SK-N-SH (cell line): ENCODE data around the gene STAC. TPM values are rescaled to one million over a fixed set of nuclear protein-coding genes. Genes with fewer than 3 reads are reported as not detected.

ENCODE experiments used
- CTCF ChIA-PET: fragments of 300-600, 350-600 bp; formaldehyde crosslinking; extraction: SDS; loops from one replicate; lab custom pipeline; 2021; lab: Yijun Ruan, JAX
- POLR2A ChIA-PET: fragments of 350-600 bp; sonication (Branson Sonifier 250); formaldehyde crosslinking; extraction: SDS; loops from one replicate; lab custom pipeline; 2020; ENCODE audit warnings: antibody characterized with exemption, inconsistent platforms; lab: Yijun Ruan, JAX
- DNase-seq: peaks from one replicate; pipeline ENCODE4 v3.0.0; 2012
- H2AFZ ChIP-seq: fragments of 200-600 bp; sonication (generic); 2 replicates; pipeline ENCODE4 v1.8.1; 2016; ENCODE audit warnings: antibody characterized with exemption, mild to moderate bottlenecking, low read depth
- H3F3A ChIP-seq: fragments of 200-600 bp; sonication (generic); replicated peaks from 2 replicates; pipeline ENCODE3; 2016; ENCODE audit warnings: antibody characterized with exemption, mild to moderate bottlenecking; ENCODE audit not compliant: insufficient read depth
- H3K27ac ChIP-seq, 2 experiments: fragments of 200-500 bp in 1 of 2; fragments of 200-600 bp in 1 of 2; sonication (Bioruptor generic) in 1 of 2; sonication (generic), shearing (Covaris generic) in 1 of 2; 2 replicates each; pipeline versions ENCODE4 v1.5.1 to v1.6.1; 2014 to 2016; ENCODE audit warnings: low read depth in 2 of 2, inconsistent platforms in 1 of 2, low read length in 1 of 2, mild to moderate bottlenecking in 1 of 2, mixed read lengths in 1 of 2
- H3K27me3 ChIP-seq: fragments of 200-600 bp; sonication (generic), shearing (Covaris generic); 2 replicates; pipeline ENCODE4 v1.6.1; 2016; ENCODE audit warnings: mixed run types; ENCODE audit not compliant: insufficient read depth
- H3K36me3 ChIP-seq, 2 experiments: fragments of 200-500 bp in 1 of 2; fragments of 200-600 bp in 1 of 2; sonication (Bioruptor generic) in 1 of 2; sonication (generic) in 1 of 2; replicated peaks in 1 of 2; 2 replicates each; pipeline versions ENCODE3 to v1.5.1; 2014 to 2016; ENCODE audit warnings: low read length in 1 of 2, mild to moderate bottlenecking in 1 of 2; ENCODE audit not compliant: insufficient read depth in 2 of 2, control insufficient read depth in 1 of 2
- H3K4me1 ChIP-seq, 2 experiments: fragments of 200-500 bp in 1 of 2; fragments of 200-600 bp in 1 of 2; sonication (Bioruptor generic) in 1 of 2; sonication (generic), shearing (Covaris generic) in 1 of 2; 2 replicates each; pipeline versions ENCODE4 v1.5.1 to v1.6.1; 2014 to 2016; ENCODE audit warnings: low read depth in 1 of 2, low read length in 1 of 2, mixed run types in 1 of 2; ENCODE audit not compliant: insufficient read depth in 2 of 2, control insufficient read depth in 1 of 2
- H3K4me2 ChIP-seq: fragments of 200-600 bp; sonication (generic), shearing (Covaris generic); 2 replicates; pipeline ENCODE4 v1.6.1; 2017; ENCODE audit warnings: mixed run types
- H3K4me3 ChIP-seq, 2 experiments: fragments of 200-500 bp in 1 of 2; fragments of 200-600 bp in 1 of 2; sonication (Bioruptor generic) in 1 of 2; sonication (generic), shearing (Covaris generic) in 1 of 2; 2 replicates each; pipeline versions ENCODE4 v1.5.1 to v1.8.1; 2014 to 2016; ENCODE audit warnings: low read depth in 2 of 2, inconsistent platforms in 1 of 2, low read length in 1 of 2, mild to moderate bottlenecking in 1 of 2, mixed read lengths in 1 of 2, moderate library complexity in 1 of 2
- H3K79me2 ChIP-seq: fragments of 200-600 bp; sonication (generic); 2 replicates; pipeline ENCODE4 v1.8.1; 2017; ENCODE audit warnings: mild to moderate bottlenecking; ENCODE audit not compliant: insufficient read depth
- H3K9ac ChIP-seq: fragments of 200-600 bp; sonication (generic); 2 replicates; pipeline ENCODE4 v1.6.1; 2017; ENCODE audit warnings: mixed run types
- H3K9me2 ChIP-seq: fragments of 200-600 bp; sonication (generic); 2 replicates; pipeline ENCODE4 v1.6.1; 2017; ENCODE audit warnings: mixed run types
- H3K9me3 ChIP-seq: fragments of 200-600 bp; sonication (generic); 2 replicates; pipeline ENCODE4 v1.6.1; 2017; ENCODE audit warnings: mixed run types, mild to moderate bottlenecking, moderate library complexity
- H4K20me1 ChIP-seq: fragments of 200-600 bp; sonication (generic); 2 replicates; pipeline ENCODE4 v1.6.1; 2017; ENCODE audit warnings: mild to moderate bottlenecking, mixed run types; ENCODE audit not compliant: insufficient read depth
- FOXJ3 ChIP-seq: sonication (generic); formaldehyde crosslinking; IDR thresholded peaks from 2 replicates; pipeline ENCODE4 v1.5.1; 2020; ENCODE audit warnings: mild to moderate bottlenecking, missing genetic modification reagents
- FOXM1 ChIP-seq: IDR thresholded peaks from 2 replicates; pipeline ENCODE4 v1.4.0; 2012; ENCODE audit warnings: low read depth, mild to moderate bottlenecking
- GABPA ChIP-seq: IDR thresholded peaks from 2 replicates; pipeline ENCODE4 v1.4.0; 2012; ENCODE audit warnings: low read depth, mild to moderate bottlenecking
- GATA2 ChIP-seq: sonication (generic); formaldehyde crosslinking; IDR thresholded peaks from 2 replicates; pipeline ENCODE4 v1.5.0; 2020; ENCODE audit warnings: mild to moderate bottlenecking, missing genetic modification reagents
- NFIC ChIP-seq: IDR thresholded peaks from 2 replicates; pipeline ENCODE4 v1.4.0; 2012; ENCODE audit warnings: borderline replicate concordance
- POLR2AphosphoS5 ChIP-seq: IDR thresholded peaks from 2 replicates; pipeline ENCODE4 v1.6.1; 2012; ENCODE audit warnings: low read depth, low read length
- RFX5 ChIP-seq: IDR thresholded peaks from 2 replicates; pipeline ENCODE4 v1.6.1; 2012; ENCODE audit warnings: mild to moderate bottlenecking, improper control_type of control experiment, low read length
- RXRA ChIP-seq: IDR thresholded peaks from 2 replicates; pipeline ENCODE4 v1.4.0; 2012; ENCODE audit warnings: low read depth, mild to moderate bottlenecking, borderline replicate concordance
- SIN3A ChIP-seq: IDR thresholded peaks from 2 replicates; pipeline ENCODE4 v1.6.1; 2012; ENCODE audit warnings: low read depth, mild to moderate bottlenecking, low read length, moderate library complexity, borderline replicate concordance
- TCF12 ChIP-seq: IDR thresholded peaks from 2 replicates; pipeline ENCODE4 v1.4.0; 2012
- TEAD4 ChIP-seq: IDR thresholded peaks from 2 replicates; pipeline ENCODE4 v1.4.0; 2012; ENCODE audit warnings: mild to moderate bottlenecking, borderline replicate concordance; ENCODE audit not compliant: insufficient read depth
- WGBS: methylation state at CpG from one replicate; pipeline ENCODE4 v1.1.6; 2017; ENCODE audit warnings: low lambda C conversion rate; 5-methylcytosine and 5-hydroxymethylcytosine counted together
- polyA plus RNA-seq, 3 experiments: library from polyadenylated mRNA; depleted of rRNA; stranded (reverse); fragments of >200 nt; gene quantifications; 2 replicates each; pipeline ENCODE4 v1.2.3, GENCODE V29; 2012
- TF ChIP-seq, protein P1 (sequence below): IDR thresholded peaks from 2 replicates; pipeline ENCODE4 v1.4.0; 2012; ENCODE audit warnings: low read depth
- TF ChIP-seq, protein P2 (sequence below): fragments of 150-350 bp; IDR thresholded peaks from 2 replicates; pipeline ENCODE4 v1.6.1; 2017; ENCODE audit warnings: antibody characterized with exemption, low read length, low read depth, borderline replicate concordance
- TF ChIP-seq, protein P3 (sequence below): fragments of 150-350 bp; IDR thresholded peaks from 2 replicates; pipeline ENCODE4 v1.6.1; 2016; ENCODE audit warnings: mild to moderate bottlenecking, low read depth, low read length

STAC gene
- polyA plus RNA-seq, 1 of the 3 experiments (the other 2 are of a cell fraction) = 25.0 TPM

DNA sequence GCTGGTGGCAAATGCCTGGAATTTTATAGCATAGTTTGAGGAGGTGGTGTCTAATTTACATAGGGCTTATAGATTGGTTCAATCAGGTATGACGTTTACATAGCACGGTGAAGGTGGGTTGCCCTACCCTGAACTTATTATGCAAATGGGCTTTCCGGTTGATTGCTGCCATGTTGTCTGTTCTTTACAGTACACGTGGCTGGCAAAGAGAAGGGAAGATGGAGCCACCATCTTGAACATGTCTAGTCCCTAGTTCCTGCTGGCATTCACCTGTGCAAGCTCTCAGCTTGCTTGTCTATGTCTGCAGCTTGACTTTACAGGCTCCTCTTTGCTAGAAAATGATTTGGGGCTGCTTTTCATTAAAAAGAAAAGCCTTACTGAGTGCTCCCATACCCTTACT is 14.0 kb upstream of the STAC start:
- Histone ChIP-seq H2AFZ (no peak overlapping the region), H3K36me3 (no peaks in the 10 kb centered on the region), H4K20me1 (no peaks in the 10 kb centered on the region), H3K9ac (no peak overlapping the region), H3K4me2 (no peak overlapping the region), H3K9me3 (no peaks in the 10 kb centered on the region), H3K27ac (no peak overlapping the region), H3F3A (peaks cover 3% of the 10 kb centered on the region), H3K79me2 (no peaks in the 10 kb centered on the region), H3K9me2 (no peaks in the 10 kb centered on the region), H3K4me1 (peaks cover 7 to 11% of the 10 kb centered on the region in 2 experiments; a peak in 3 of 4 replicates), H3K27me3 (no peaks in the 10 kb centered on the region), H3K4me3 (no peak overlapping the region)
- TF ChIP-seq TCF12 = no peak
- CTCF ChIA-PET = no interaction called here
- POLR2A ChIA-PET = no interaction called here
- DNase-seq = no peak
- WGBS = 86% methylated on average over 4 of the region's 4 CpGs

DNA sequence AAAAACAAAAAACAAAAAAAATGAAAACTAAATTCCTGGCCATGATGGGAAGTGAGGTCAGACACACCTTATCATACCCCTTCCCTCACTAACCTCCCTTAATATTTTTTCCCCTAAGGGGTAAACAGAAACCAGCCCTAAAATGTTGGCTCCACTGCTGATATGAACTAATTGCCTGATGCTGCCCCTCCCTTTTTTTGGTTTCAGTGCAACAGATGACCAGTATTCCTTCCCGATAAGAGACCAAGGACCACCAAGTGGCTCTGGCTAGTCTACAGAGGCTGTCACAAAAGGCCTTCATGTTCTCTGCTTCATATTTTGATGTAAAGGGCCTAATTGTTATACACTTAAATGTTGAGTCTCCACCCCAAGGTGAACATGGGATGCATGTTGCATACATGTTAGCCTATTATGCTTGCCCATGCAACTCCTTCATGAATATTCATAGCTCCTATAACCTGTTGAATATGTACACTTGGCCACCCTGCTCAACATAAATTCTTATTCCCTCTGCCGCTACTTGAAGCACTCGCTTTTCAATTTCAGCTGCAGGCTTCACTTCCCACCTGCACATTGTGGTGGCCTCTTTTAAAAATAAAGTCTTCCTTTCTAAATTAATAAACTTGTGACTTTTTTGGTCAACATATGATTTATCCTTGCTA is 12.3 kb upstream of the STAC start:
- H3K9ac ChIP-seq = no peak overlapping the region
- no peaks in the 10 kb centered on the region for H3K27me3 ChIP-seq
- H2AFZ ChIP-seq = no peak overlapping the region
- no peaks in the 10 kb centered on the region for H3K36me3 ChIP-seq
- CTCF ChIA-PET = no interaction called here
- H3K4me1 ChIP-seq = peaks cover 2 to 15% of the 10 kb centered on the region in 2 experiments; a peak in 3 of 4 replicates
- no peaks in the 10 kb centered on the region for H3K9me3 ChIP-seq
- POLR2A ChIA-PET = no interaction called here
- H3K27ac ChIP-seq = no peak overlapping the region
- no peaks in the 10 kb centered on the region for H4K20me1 ChIP-seq
- no peak for DNase-seq
- H3K9me2 ChIP-seq = no peaks in the 10 kb centered on the region
- no peak for TF ChIP-seq GABPA
- TF ChIP-seq, protein P1, sequence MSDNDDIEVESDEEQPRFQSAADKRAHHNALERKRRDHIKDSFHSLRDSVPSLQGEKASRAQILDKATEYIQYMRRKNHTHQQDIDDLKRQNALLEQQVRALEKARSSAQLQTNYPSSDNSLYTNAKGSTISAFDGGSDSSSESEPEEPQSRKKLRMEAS = no peak
- TF ChIP-seq RFX5 = no peak
- TF ChIP-seq SIN3A = no peak
- TF ChIP-seq FOXJ3 (CRISPR knock-in tag) = no peak
- no peak for TF ChIP-seq FOXM1
- TF ChIP-seq, protein P2, sequence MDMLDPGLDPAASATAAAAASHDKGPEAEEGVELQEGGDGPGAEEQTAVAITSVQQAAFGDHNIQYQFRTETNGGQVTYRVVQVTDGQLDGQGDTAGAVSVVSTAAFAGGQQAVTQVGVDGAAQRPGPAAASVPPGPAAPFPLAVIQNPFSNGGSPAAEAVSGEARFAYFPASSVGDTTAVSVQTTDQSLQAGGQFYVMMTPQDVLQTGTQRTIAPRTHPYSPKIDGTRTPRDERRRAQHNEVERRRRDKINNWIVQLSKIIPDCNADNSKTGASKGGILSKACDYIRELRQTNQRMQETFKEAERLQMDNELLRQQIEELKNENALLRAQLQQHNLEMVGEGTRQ = no peak
- TF ChIP-seq POLR2AphosphoS5 = no peak
- no peak for TF ChIP-seq GATA2 (CRISPR knock-in tag)
- TF ChIP-seq NFIC = no peak
- TF ChIP-seq RXRA = no peak
- TF ChIP-seq, protein P3, sequence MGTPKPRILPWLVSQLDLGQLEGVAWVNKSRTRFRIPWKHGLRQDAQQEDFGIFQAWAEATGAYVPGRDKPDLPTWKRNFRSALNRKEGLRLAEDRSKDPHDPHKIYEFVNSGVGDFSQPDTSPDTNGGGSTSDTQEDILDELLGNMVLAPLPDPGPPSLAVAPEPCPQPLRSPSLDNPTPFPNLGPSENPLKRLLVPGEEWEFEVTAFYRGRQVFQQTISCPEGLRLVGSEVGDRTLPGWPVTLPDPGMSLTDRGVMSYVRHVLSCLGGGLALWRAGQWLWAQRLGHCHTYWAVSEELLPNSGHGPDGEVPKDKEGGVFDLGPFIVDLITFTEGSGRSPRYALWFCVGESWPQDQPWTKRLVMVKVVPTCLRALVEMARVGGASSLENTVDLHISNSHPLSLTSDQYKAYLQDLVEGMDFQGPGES = no peak
- no peak for TF ChIP-seq TEAD4
- H3K79me2 ChIP-seq = no peaks in the 10 kb centered on the region
- WGBS = 94% methylated on average over 3 of the region's 3 CpGs
- H3K4me3 ChIP-seq = no peak overlapping the region
- no peak overlapping the region for H3K4me2 ChIP-seq
- peaks cover 17% of the 10 kb centered on the region for H3F3A ChIP-seq
